ENCODE data around the gene ZNRF1. TPM values are rescaled to one million over a fixed set of nuclear protein-coding genes. Genes with fewer than 3 reads are reported as not detected.
A peak's percentile ranks its signal among the peaks of the same experiment; 100 is the strongest.
"Not testable (repeated sequence)": the region's sequence is repeated elsewhere in the genome, so short reads cannot be mapped to it uniquely, and the experiment has no call there.

Gene ZNRF1
- total RNA-seq, 1 experiment from 2014 or later: 27.1 TPM

DNA sequence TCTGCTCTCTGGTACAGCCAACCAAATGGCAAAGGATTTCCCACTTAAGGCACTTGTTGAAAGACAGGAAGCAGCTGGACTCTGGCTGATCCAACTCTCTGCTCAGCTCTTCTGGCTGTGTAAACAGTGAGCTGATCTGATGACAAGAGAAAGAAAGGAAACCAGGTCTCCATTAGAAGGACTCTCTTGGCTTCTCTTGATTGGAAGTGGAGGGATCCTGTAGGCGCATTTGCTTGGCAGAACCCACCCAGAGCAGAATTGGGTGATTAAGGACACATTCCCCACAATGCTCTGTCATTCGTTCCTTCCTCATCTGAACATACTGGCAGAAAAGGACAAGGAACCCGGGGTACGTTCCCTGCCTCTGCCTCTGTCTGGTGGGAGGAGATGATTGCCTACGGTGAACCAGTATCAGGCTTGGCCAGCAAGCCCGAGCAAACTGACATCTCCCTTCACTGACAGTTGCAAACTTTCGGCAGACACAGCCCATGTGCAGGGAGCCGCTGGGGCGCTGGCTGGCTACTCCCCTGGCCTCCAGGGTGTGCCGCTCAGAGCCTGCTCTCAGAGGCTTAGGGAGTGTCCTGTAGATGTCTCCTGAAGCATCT is 88.7 kb downstream of the ZNRF1 start:
- no TSS peak for BruUV-seq (replicated peaks)
- H3K4me1 Mint-ChIP-seq (ENCODE audit: low read depth, unreplicated experiment): peaks cover 25% of the 10 kb centered on the region
- H3K27me3 Mint-ChIP-seq (ENCODE audit: unreplicated experiment): no peaks in the 10 kb centered on the region
- TF ChIP-seq, protein P1, sequence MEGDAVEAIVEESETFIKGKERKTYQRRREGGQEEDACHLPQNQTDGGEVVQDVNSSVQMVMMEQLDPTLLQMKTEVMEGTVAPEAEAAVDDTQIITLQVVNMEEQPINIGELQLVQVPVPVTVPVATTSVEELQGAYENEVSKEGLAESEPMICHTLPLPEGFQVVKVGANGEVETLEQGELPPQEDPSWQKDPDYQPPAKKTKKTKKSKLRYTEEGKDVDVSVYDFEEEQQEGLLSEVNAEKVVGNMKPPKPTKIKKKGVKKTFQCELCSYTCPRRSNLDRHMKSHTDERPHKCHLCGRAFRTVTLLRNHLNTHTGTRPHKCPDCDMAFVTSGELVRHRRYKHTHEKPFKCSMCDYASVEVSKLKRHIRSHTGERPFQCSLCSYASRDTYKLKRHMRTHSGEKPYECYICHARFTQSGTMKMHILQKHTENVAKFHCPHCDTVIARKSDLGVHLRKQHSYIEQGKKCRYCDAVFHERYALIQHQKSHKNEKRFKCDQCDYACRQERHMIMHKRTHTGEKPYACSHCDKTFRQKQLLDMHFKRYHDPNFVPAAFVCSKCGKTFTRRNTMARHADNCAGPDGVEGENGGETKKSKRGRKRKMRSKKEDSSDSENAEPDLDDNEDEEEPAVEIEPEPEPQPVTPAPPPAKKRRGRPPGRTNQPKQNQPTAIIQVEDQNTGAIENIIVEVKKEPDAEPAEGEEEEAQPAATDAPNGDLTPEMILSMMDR (IDR thresholded peaks at IDR 0.05; ENCODE audit: unreplicated experiment): no peak
- intact Hi-C loops (cut with micrococcal nuclease; ENCODE audit: unreplicated experiment): no loop called here
- CTCF ChIA-PET: no interaction called here
- no peak for DNase-seq
- no peak overlapping the region for H3K27ac Mint-ChIP-seq (ENCODE audit: unreplicated experiment)
- no peak overlapping the region for H3K4me3 Mint-ChIP-seq (ENCODE audit: low read depth, unreplicated experiment)
- no peaks in the 10 kb centered on the region for H3K36me3 Mint-ChIP-seq (ENCODE audit: insufficient read depth, unreplicated experiment)
- no peaks in the 10 kb centered on the region for H3K9me3 Mint-ChIP-seq (ENCODE audit: low read depth, unreplicated experiment)

DNA sequence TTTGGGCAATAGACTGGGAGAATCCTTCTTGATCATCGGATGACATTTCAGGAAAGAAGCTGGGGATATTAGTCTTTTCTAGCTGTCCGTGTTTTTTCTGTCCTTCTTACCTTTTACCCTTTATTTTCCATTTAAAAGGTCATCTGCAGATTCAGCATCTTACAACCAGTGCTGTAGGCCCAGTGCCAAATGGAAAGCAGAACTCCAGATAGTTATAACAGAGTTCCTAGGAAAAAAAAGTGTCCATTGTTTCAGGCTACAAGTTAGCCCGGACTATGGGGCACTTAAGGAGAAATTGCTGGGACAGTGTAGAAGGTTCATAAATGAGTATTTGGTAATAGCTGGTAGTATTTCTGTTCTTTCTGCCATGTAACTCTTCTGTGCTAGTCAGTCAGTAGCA is 89.4 kb downstream of the ZNRF1 start:
- TF ChIP-seq, protein P1 (IDR thresholded peaks at IDR 0.05; ENCODE audit: unreplicated experiment): no peak
- H3K27ac Mint-ChIP-seq (ENCODE audit: unreplicated experiment): no peak overlapping the region
- DNase-seq: no peak
- no peaks in the 10 kb centered on the region for H3K27me3 Mint-ChIP-seq (ENCODE audit: unreplicated experiment)
- no peak overlapping the region for H3K4me3 Mint-ChIP-seq (ENCODE audit: low read depth, unreplicated experiment)
- peaks cover 32% of the 10 kb centered on the region for H3K4me1 Mint-ChIP-seq (ENCODE audit: low read depth, unreplicated experiment)
- intact Hi-C loops (cut with micrococcal nuclease; ENCODE audit: unreplicated experiment): no loop called here
- no TSS peak for BruUV-seq (replicated peaks)
- no peaks in the 10 kb centered on the region for H3K9me3 Mint-ChIP-seq (ENCODE audit: low read depth, unreplicated experiment)
- CTCF ChIA-PET: interaction anchor here (0.6 kb wide), 1 partner anchor 16 kb away, joined by 3 read pairs; no protein-coding TSS in a partner anchor
- no peaks in the 10 kb centered on the region for H3K36me3 Mint-ChIP-seq (ENCODE audit: insufficient read depth, unreplicated experiment)

DNA sequence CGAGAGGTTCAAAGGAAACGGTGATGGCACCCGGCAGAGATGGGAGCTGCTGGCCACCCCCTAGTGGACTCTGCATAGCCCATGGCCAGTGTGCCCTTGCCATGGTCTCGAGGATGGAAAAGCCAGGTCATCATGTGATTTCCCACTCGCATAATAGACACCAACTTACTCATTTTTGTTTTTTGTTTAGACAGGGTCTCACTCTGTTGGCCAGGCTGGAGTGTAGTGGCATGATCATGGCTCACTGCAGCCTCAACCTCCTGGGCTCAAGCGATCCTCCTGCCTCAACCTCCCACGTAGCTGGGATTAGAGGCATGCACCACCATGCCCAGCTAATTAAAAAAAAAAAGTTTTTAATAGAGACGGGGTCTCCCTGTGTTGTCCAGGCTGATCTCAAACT is 90.1 kb downstream of the ZNRF1 start:
- CTCF ChIA-PET: interaction anchor here (0.6 kb wide), 1 partner anchor 52 kb away, joined by 5 read pairs; no protein-coding TSS in a partner anchor

DNA sequence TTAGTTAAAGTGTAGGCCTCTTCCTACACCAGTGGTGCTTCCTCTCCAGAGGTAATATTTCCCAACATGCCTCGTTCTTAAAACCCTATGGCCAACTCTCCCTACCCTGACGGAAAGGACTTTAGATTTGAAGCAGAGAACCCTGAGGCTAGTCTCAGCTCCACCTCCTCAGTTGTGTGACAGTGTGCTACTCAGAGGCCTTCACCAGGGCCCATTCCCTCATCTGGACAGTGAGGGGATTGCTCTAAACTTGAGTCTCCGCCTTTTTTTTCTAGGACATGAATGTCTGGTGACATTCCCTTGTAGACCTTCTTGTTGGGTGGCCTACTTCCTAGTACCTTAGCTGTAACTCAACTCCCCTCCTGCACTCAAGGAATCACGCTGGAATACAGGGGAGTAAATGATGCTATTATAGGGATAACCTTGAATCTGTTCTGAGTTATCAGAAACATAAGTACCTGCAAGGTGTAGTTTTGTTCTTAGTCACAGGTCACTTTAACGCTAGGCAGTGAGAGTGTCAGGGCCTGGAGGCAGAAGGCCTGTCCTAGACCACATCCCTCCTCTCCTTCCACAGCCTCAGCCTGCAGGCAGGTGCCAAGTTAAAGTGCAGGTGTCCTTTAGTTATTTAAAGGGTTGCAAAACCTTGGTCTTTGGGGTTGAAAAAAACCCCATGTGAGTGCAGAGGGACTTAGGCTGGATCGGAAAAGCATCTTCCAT is 90.8 kb downstream of the ZNRF1 start:
- H3K4me1 Mint-ChIP-seq (ENCODE audit: low read depth, unreplicated experiment): peaks cover 24% of the 10 kb centered on the region
- no peak overlapping the region for H3K4me3 Mint-ChIP-seq (ENCODE audit: low read depth, unreplicated experiment)
- H3K9me3 Mint-ChIP-seq (ENCODE audit: low read depth, unreplicated experiment): no peaks in the 10 kb centered on the region
- no TSS peak for BruUV-seq (replicated peaks)
- H3K27ac Mint-ChIP-seq (ENCODE audit: unreplicated experiment): no peak overlapping the region
- H3K27me3 Mint-ChIP-seq (ENCODE audit: unreplicated experiment): no peaks in the 10 kb centered on the region
- CTCF ChIA-PET: interaction anchor here (0.6 to 0.9 kb wide), 2 partner anchors 22 to 53 kb away, joined by 3 to 5 read pairs; no protein-coding TSS in a partner anchor
- no peaks in the 10 kb centered on the region for H3K36me3 Mint-ChIP-seq (ENCODE audit: insufficient read depth, unreplicated experiment)
- no peak for DNase-seq
- intact Hi-C loops (cut with micrococcal nuclease; ENCODE audit: unreplicated experiment): loop anchor here (2.0 kb wide), 1 partner anchor 25 kb away; no protein-coding TSS in a partner anchor
- TF ChIP-seq, protein P1 (IDR thresholded peaks at IDR 0.05; ENCODE audit: unreplicated experiment): no peak

More for the DNA sequence above, 90.1 kb downstream of the ZNRF1 start:
- Mint-ChIP-seq H3K9me3 (ENCODE audit: low read depth, unreplicated experiment) (no peaks in the 10 kb centered on the region), H3K27me3 (ENCODE audit: unreplicated experiment) (no peaks in the 10 kb centered on the region), H3K4me3 (ENCODE audit: low read depth, unreplicated experiment) (no peak overlapping the region), H3K4me1 (ENCODE audit: low read depth, unreplicated experiment) (peaks cover 31% of the 10 kb centered on the region), H3K36me3 (ENCODE audit: insufficient read depth, unreplicated experiment) (no peaks in the 10 kb centered on the region), H3K27ac (ENCODE audit: unreplicated experiment) (no peak overlapping the region)
- TF ChIP-seq, protein P1 (IDR thresholded peaks at IDR 0.05; ENCODE audit: unreplicated experiment): no peak
- no TSS peak for BruUV-seq (replicated peaks)
- DNase-seq: no peak
- intact Hi-C loops (cut with micrococcal nuclease; ENCODE audit: unreplicated experiment): no loop called here

DNA sequence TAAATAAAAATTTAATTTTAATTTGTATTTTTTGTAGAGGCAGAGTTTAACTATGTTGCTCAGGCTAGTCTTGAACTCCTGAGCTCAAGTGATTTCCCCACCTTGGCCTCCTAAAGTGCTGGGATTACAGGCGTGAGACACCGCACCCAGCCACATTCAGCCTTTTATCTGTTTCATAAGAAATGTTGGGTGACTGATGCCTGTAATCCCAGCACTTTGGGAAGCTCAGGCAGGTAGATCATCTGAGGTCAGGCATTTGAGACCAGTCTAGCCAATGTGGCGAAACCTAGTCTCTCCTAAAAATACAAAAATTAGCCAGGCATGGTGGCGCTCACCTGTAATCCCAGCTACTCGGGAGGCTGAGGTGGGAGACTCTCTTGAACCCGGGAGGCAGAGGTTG is 92.1 kb downstream of the ZNRF1 start:
- CTCF ChIA-PET: interaction anchor here (0.9 to 1.3 kb wide), 3 partner anchors 19 to 93 kb away, joined by 3 to 6 read pairs (median 3); partner anchors contain the start of gene ZNRF1

DNA sequence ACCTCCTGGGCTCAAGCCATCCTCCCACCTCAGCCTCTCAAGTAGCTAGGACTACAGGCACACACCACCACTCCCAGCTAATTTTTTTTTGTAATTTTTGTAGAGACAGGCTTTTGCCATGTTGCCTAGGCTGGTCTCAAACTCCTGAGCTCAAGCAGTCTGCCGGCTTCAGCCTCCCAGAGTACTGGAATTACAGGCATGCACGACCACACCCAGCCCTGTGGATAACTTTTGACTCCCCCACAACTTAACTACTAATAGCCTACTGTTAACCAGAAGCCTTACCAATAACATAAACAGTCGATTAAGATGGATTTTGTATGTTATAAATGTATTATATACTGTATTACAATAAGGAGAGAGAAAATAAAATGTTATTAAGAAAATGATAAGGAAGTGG is 92.8 kb downstream of the ZNRF1 start:
- H3K27ac Mint-ChIP-seq (ENCODE audit: unreplicated experiment); H3K9me3 Mint-ChIP-seq (ENCODE audit: low read depth, unreplicated experiment); H3K4me3 Mint-ChIP-seq (ENCODE audit: low read depth, unreplicated experiment); H3K27me3 Mint-ChIP-seq (ENCODE audit: unreplicated experiment); BruUV-seq (replicated peaks); H3K36me3 Mint-ChIP-seq (ENCODE audit: insufficient read depth, unreplicated experiment): not testable (repeated sequence)
- CTCF ChIA-PET: interaction anchor here (1.0 to 1.3 kb wide), 2 partner anchors 87 to 93 kb away, joined by 3 read pairs; partner anchors contain the start of gene ZNRF1
- peaks cover 30% of the 10 kb centered on the region for H3K4me1 Mint-ChIP-seq (ENCODE audit: low read depth, unreplicated experiment)
- intact Hi-C loops (cut with micrococcal nuclease; ENCODE audit: unreplicated experiment): loop anchor here (2.0 kb wide), 1 partner anchor 27 kb away; no protein-coding TSS in a partner anchor
- peak; percentile 32 for DNase-seq

More for the DNA sequence above, 92.1 kb downstream of the ZNRF1 start:
- DNase-seq; H3K4me3 Mint-ChIP-seq (ENCODE audit: low read depth, unreplicated experiment); H3K27me3 Mint-ChIP-seq (ENCODE audit: unreplicated experiment); BruUV-seq (replicated peaks); H3K36me3 Mint-ChIP-seq (ENCODE audit: insufficient read depth, unreplicated experiment); H3K27ac Mint-ChIP-seq (ENCODE audit: unreplicated experiment); H3K9me3 Mint-ChIP-seq (ENCODE audit: low read depth, unreplicated experiment): not testable (repeated sequence)
- intact Hi-C loops (cut with micrococcal nuclease; ENCODE audit: unreplicated experiment): loop anchor here (2.0 kb wide), 1 partner anchor 26 kb away; no protein-coding TSS in a partner anchor
- H3K4me1 Mint-ChIP-seq (ENCODE audit: low read depth, unreplicated experiment): peaks cover 23% of the 10 kb centered on the region
